22Rv1 (cell line): ENCODE results near the gene TAAR6.

Experiments
- CTCF ChIP-seq: fragments of 450-650 bp; IDR thresholded peaks from 2 replicates; pipeline ENCODE4 v1.5.1; 2017; ENCODE audit warnings: mild to moderate bottlenecking
- ZFX ChIP-seq: fragments of 450-650 bp; IDR thresholded peaks from 2 replicates; pipeline ENCODE4 v1.6.1; 2017; ENCODE audit warnings: antibody characterized with exemption, borderline replicate concordance

GRCh38 chr6:132537145-132537544, 33.0 kb upstream of the TAAR6 start:
- TF ChIP-seq CTCF (no peak), ZFX (no peak)
